K562 (cell line): ENCODE measurements around the gene SRP9. TPM values are rescaled to one million over a fixed set of nuclear protein-coding genes. Genes with fewer than 3 reads are reported as not detected.

ENCODE experiments used
- BMI1 ChIP-seq: fragments of 150-350 bp; IDR thresholded peaks from 2 replicates; pipeline ENCODE4 v1.6.1; 2014; ENCODE audit warnings: low read length
- CEBPG ChIP-seq, 3 experiments: fragments of 200-800 bp in 1 of 3; sonication (Bioruptor generic) in 1 of 3; sonication (generic) in 1 of 3; formaldehyde crosslinking in 1 of 3; IDR thresholded peaks in 2 of 3; conservative IDR thresholded peaks in 1 of 3; 2 replicates each; pipeline versions ENCODE4 v1.6.1 to v1.8.0; 2016 to 2022; ENCODE audit warnings: missing compliant biosample characterization in 2 of 3, missing genetic modification characterization in 2 of 3, mild to moderate bottlenecking in 1 of 3, missing genetic modification reagents in 1 of 3
- EHMT2 ChIP-seq: fragments of 450-650 bp; IDR thresholded peaks from 2 replicates; pipeline ENCODE4 v1.6.1; 2018; ENCODE audit warnings: antibody characterized with exemption
- GTF2B ChIP-seq: IDR thresholded peaks from 2 replicates; pipeline ENCODE4 v1.6.1; 2011; ENCODE audit not compliant: insufficient read length; ENCODE audit errors: extremely low read depth
- HOXB6 ChIP-seq: fragments of 250-450 bp; sonication (Bioruptor Pico); IDR thresholded peaks from 2 replicates; pipeline ENCODE4 v1.5.1; 2022; ENCODE audit warnings: mild to moderate bottlenecking, borderline replicate concordance
- KAT8 ChIP-seq: fragments of 450-650 bp; IDR thresholded peaks from 2 replicates; pipeline ENCODE4 v1.6.1; 2016; ENCODE audit warnings: low read depth, mild to moderate bottlenecking
- KDM1A ChIP-seq, 2 experiments: fragments of 450-650 bp; IDR thresholded peaks; 2 replicates each; pipeline ENCODE4 v1.6.1; 2016; ENCODE audit warnings: mild to moderate bottlenecking in 2 of 2
- PHB2 ChIP-seq: fragments of 450-650 bp; IDR thresholded peaks from 2 replicates; pipeline ENCODE4 v1.6.1; 2017; ENCODE audit warnings: low read depth
- POLR2AphosphoS5 ChIP-seq: IDR thresholded peaks from 2 replicates; pipeline ENCODE4 v1.6.1; 2011; ENCODE audit warnings: mild to moderate bottlenecking, low read depth, low read length, moderate library complexity; ENCODE audit not compliant: control insufficient read depth, insufficient read depth
- SMARCC2 ChIP-seq: fragments of 450-650 bp; IDR thresholded peaks from 2 replicates; pipeline ENCODE4 v1.6.1; 2017; ENCODE audit warnings: antibody characterized with exemption, moderate library complexity, mild to moderate bottlenecking, low read depth
- TFE3 ChIP-seq: fragments of 450-650 bp; formaldehyde crosslinking; IDR thresholded peaks from 2 replicates; pipeline ENCODE4 v1.4.0; 2020; ENCODE audit warnings: mild to moderate bottlenecking, mixed read lengths
- ZBTB33 ChIP-seq: sonication (generic); formaldehyde crosslinking; IDR thresholded peaks from 2 replicates; pipeline ENCODE4 v1.8.1; 2023; ENCODE audit warnings: mild to moderate bottlenecking, missing genetic modification reagents
- ZNF184 ChIP-seq: sonication (generic); formaldehyde crosslinking; IDR thresholded peaks from 2 replicates; pipeline ENCODE4 v1.5.0; 2020; ENCODE audit warnings: missing genetic modification reagents
- ZNF197 ChIP-seq: fragments of 200-800 bp; sonication (Bioruptor generic); IDR thresholded peaks from 2 replicates; pipeline ENCODE4 v1.6.1; 2016; ENCODE audit warnings: low read depth, missing genetic modification characterization, missing compliant biosample characterization
- ZNF436 ChIP-seq: fragments of 250-450, 450-650 bp; sonication (Bioruptor Pico); formaldehyde crosslinking; IDR thresholded peaks from 2 replicates; pipeline ENCODE4 v1.7.0; 2020; ENCODE audit warnings: mild to moderate bottlenecking
- polyA plus RNA-seq, 8 experiments: library from polyadenylated mRNA; depleted of rRNA in 4 of 8; stranded (reverse) in 5 of 8; unstranded in 3 of 8; fragments of >200 nt; fragmentation: Nextera tagmentation in 2 of 8; fragmentation: Illumina TruSeq in 1 of 8; extraction: Ambion mirVana in 2 of 8; extraction: Trizol in 1 of 8; gene quantifications; 2 replicates each; pipeline versions ENCODE4 v1.2.1 to v1.2.3, GENCODE V29; 2011 to 2014; ENCODE audit warnings: inconsistent platforms in 1 of 8, missing spikeins in 1 of 8
- total RNA-seq, 7 experiments: library from RNA; depleted of rRNA in 6 of 7; stranded (reverse); fragments of >200 nt in 6 of 7; fragmentation: Illumina TruSeq in 2 of 7; extraction: Trizol in 2 of 7; gene quantifications; 2 replicates each; pipeline versions ENCODE4 v1.2.1 to v1.2.3, GENCODE V29; 2011 to 2021; ENCODE audit warnings: low replicate concordance in 1 of 7
- TF ChIP-seq, protein P1 (sequence below): fragments of 450-650 bp; formaldehyde crosslinking; IDR thresholded peaks from 2 replicates; pipeline ENCODE4 v1.4.0; 2022; ENCODE audit warnings: missing genetic modification characterization
- TF ChIP-seq, protein P2 (sequence below): fragments of 250-450 bp; sonication (Bioruptor Pico); IDR thresholded peaks from 2 replicates; pipeline ENCODE4 v1.5.0; 2021; ENCODE audit warnings: mild to moderate bottlenecking, moderate library complexity

SRP9 gene
- total and polyA plus RNA-seq, 9 of the 15 experiments (the other 6 are each of a cell fraction or from before 2014, with no cell fraction given) = 273 to 1,892 (median 668) TPM

DNA sequence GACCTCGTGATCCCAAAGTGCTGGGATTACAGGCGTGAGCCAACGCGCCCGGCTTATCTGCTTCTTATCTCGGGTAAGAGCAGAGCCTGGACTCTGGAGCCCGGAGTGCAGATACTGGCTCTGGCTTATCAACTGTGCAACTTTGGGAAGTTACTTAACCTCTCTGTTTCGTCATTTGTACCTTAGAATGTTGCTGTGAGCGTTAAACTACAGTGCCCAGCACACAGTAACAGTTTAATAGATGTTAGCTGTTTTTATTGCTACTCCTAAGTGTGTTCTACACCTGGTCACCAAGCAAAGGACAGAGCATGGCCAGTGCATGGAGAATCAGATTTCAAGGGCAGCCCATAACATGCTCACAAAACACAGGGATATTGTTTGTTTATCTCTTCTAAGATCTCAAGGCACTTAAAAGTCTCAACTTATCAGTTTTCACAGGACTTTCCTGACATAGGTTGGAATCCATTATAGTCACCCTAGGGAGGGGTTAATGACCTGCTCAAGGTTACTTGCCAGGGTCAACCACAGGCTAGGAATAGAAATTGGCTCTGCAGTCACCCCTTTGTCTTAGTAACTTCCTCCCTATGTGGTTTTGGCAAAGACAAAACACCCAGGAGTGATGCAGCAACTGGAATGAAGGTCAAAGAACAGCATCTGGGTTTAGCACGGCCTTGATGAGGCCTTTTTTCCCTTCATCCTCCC is 22.5 kb upstream of the SRP9 start (continued):
- TF ChIP-seq CEBPG (CRISPR knock-in tag; IDR thresholded peaks at IDR 0.05) (no peak), CEBPG (tag; conservative IDR thresholded peaks at IDR 0.05 in 1 of 2, IDR thresholded peaks at IDR 0.05 in 1 of 2) (peak in 1 of 2 experiments; percentile 53; a peak in 2 of 4 replicates), ZNF197 (CRISPR knock-in tag) (no peak), BMI1 (no peak), EHMT2 (no peak), GTF2B (no peak), HOXB6 (CRISPR knock-in tag) (no peak), POLR2AphosphoS5 (no peak), ZNF436 (no peak), PHB2 (no peak), ZNF184 (CRISPR knock-in tag) (no peak), KAT8 (no peak), TFE3 (peak; percentile 3; the same call in 1 of the 2 replicates), KDM1A (IDR thresholded peaks at IDR 0.05) (peak in 1 of 2 experiments; percentile 52; a peak in 1 of 4 replicates), ZBTB33 (CRISPR knock-in tag) (no peak), SMARCC2 (no peak)
- TF ChIP-seq, protein P1, sequence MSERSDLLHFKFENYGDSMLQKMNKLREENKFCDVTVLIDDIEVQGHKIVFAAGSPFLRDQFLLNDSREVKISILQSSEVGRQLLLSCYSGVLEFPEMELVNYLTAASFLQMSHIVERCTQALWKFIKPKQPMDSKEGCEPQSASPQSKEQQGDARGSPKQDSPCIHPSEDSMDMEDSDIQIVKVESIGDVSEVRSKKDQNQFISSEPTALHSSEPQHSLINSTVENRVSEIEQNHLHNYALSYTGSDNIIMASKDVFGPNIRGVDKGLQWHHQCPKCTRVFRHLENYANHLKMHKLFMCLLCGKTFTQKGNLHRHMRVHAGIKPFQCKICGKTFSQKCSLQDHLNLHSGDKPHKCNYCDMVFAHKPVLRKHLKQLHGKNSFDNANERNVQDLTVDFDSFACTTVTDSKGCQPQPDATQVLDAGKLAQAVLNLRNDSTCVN (CRISPR knock-in tag) = no peak
- TF ChIP-seq, protein P2, sequence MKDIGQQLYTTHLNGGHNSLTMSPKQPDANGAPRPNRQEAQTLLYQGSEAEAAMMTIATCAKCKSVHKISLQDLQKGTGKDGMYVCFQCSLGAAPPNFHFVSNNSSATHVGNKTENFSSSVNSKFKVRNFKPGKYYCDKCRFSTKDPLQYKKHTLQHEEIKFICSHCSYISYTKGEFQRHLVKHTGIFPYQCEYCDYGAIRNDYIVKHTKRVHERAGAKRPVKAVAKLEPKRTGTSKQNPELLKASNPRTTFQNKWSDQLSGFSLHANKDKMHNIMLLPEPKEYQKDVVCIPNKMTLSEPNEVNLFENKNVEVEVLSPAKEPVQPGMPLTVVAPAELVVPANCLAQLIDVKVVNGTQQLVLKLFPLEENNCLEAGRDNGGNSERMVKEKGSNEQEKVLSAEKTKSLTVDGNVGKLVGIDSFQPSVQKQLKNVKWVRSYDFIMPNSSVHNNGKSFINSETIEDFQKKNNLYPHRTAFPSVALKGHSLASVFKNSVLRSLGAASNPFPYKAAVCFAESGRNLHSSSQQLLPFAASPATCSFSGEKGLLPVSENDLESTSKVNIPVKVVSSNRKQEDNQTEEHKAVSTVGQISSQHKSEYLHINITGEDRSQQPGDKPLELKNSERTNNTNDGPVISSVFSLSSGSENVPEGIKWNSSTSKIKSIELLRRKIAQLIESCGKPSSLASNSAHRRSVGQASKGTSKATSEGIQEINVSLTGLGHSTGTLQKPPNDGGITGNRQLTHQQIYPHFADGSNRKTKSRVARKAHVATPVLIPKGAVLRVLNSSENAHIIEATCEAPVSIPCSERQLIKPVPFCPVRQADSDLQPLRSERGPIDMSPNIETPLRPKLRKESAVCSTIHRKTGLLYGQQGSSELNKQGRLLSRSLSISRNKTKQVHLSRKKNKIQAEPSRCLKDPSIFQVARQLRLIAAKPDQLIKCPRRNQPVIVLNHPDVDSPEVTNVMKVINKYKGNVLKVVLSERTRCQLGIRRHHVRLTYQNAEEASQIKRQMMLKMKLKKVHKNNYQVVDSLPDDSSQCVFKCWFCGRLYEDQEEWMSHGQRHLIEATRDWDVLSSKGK = no peak
